ENCODE measurements around the gene COA1.

- TF ChIP-seq EZH2phosphoT487 (conservative IDR thresholded peaks at IDR 0.05; ENCODE audit: low read length), result no peak
- TF ChIP-seq, protein P1, sequence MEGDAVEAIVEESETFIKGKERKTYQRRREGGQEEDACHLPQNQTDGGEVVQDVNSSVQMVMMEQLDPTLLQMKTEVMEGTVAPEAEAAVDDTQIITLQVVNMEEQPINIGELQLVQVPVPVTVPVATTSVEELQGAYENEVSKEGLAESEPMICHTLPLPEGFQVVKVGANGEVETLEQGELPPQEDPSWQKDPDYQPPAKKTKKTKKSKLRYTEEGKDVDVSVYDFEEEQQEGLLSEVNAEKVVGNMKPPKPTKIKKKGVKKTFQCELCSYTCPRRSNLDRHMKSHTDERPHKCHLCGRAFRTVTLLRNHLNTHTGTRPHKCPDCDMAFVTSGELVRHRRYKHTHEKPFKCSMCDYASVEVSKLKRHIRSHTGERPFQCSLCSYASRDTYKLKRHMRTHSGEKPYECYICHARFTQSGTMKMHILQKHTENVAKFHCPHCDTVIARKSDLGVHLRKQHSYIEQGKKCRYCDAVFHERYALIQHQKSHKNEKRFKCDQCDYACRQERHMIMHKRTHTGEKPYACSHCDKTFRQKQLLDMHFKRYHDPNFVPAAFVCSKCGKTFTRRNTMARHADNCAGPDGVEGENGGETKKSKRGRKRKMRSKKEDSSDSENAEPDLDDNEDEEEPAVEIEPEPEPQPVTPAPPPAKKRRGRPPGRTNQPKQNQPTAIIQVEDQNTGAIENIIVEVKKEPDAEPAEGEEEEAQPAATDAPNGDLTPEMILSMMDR (IDR thresholded peaks at IDR 0.05; ENCODE audit: insufficient read depth, low read length, poor library complexity, severe bottlenecking), result no peak
Observed at GRCh38 chr7:43726466-43726865, 2.9 kb downstream of the COA1 start.

Data from SU-DHL-6 (cell line).